Fibroblast of lung (primary cell): Measurements from ENCODE around the gene EXOC2. TPM values are rescaled to one million over a fixed set of nuclear protein-coding genes. Genes with fewer than 3 reads are reported as not detected.

ENCODE experiments used
- DNase-seq, 2 donors: peaks; one replicate each; pipeline versions ENCODE4 v3.0.0 to v3.0.0-alpha.2; 2010; ENCODE audit warnings: low read depth in 2 of 2
- H2AFZ ChIP-seq: 2 replicates; pipeline ENCODE4 v1.5.1; 2012; ENCODE audit warnings: low read length, control low read depth, inconsistent platforms
- H3K27ac ChIP-seq: 2 replicates; pipeline ENCODE4 v1.5.1; 2011; ENCODE audit warnings: low read length, control low read depth; ENCODE audit not compliant: insufficient read depth
- H3K27me3 ChIP-seq: 2 replicates; pipeline ENCODE4 v1.5.1; 2011; ENCODE audit warnings: mild to moderate bottlenecking, low read length; ENCODE audit not compliant: control insufficient read depth, insufficient read depth
- H3K36me3 ChIP-seq: 2 replicates; pipeline ENCODE4 v1.5.1; 2011; ENCODE audit warnings: low read length; ENCODE audit not compliant: control insufficient read depth, insufficient read depth
- H3K4me1 ChIP-seq: 2 replicates; pipeline ENCODE4 v1.5.1; 2011; ENCODE audit warnings: low read length; ENCODE audit not compliant: control insufficient read depth, insufficient read depth; ENCODE audit errors: extremely low read depth
- H3K4me2 ChIP-seq: 2 replicates; pipeline ENCODE4 v1.5.1; 2011; ENCODE audit warnings: low read length, control low read depth; ENCODE audit not compliant: insufficient read depth; ENCODE audit errors: extremely low read depth
- H3K4me3 ChIP-seq, 4 experiments: fragments of 200-600 bp in 1 of 4; sonication (generic) in 1 of 4; replicated peaks in 1 of 4; 2 replicates each; pipeline ENCODE4 v1.5.1; 2011 to 2016; ENCODE audit warnings: low read length in 4 of 4, low read depth in 3 of 4, mild to moderate bottlenecking in 3 of 4, control low read depth in 2 of 4, inconsistent platforms in 1 of 4, mixed read lengths in 1 of 4; ENCODE audit not compliant: insufficient read depth in 1 of 4; ENCODE audit errors: control extremely low read depth in 1 of 4
- H3K79me2 ChIP-seq: 2 replicates; pipeline ENCODE4 v1.5.1; 2012; ENCODE audit warnings: mild to moderate bottlenecking, low read length, inconsistent platforms; ENCODE audit not compliant: control insufficient read depth, insufficient read depth
- H3K9ac ChIP-seq: 2 replicates; pipeline ENCODE4 v1.5.1; 2011; ENCODE audit warnings: mild to moderate bottlenecking, low read length, control low read depth; ENCODE audit not compliant: insufficient read depth
- H3K9me3 ChIP-seq: 2 replicates; pipeline ENCODE4 v1.5.1; 2012; ENCODE audit warnings: low read depth, low read length; ENCODE audit not compliant: control insufficient read depth, insufficient read depth
- H4K20me1 ChIP-seq: 2 replicates; pipeline ENCODE4 v1.5.1; 2011; ENCODE audit warnings: low read length; ENCODE audit not compliant: control insufficient read depth, insufficient read depth; ENCODE audit errors: extremely low read depth
- EZH2 ChIP-seq: IDR thresholded peaks from 2 replicates; pipeline ENCODE4 v1.5.1; 2012; ENCODE audit warnings: low read length, control low read depth, mild to moderate bottlenecking; ENCODE audit errors: missing control alignments
- polyA plus RNA-seq, 2 donors: library from polyadenylated mRNA; depleted of rRNA in 1 of 2; stranded (reverse) in 1 of 2; unstranded in 1 of 2; fragments of >200 nt; gene quantifications; 2 replicates each; pipeline ENCODE4 v1.2.1, GENCODE V29; 2011 to 2012; ENCODE audit warnings: missing spikeins in 1 of 2
- total RNA-seq: library from RNA; depleted of rRNA; stranded (reverse); fragments of >200 nt; gene quantifications from 2 replicates; pipeline ENCODE4 v1.2.1, GENCODE V29; 2014
- TF ChIP-seq, protein P1 (sequence below), 2 donors: IDR thresholded peaks in 1 of 2; conservative IDR thresholded peaks in 1 of 2; 1 replicate in 1 of 2; 2 replicates in 1 of 2; pipeline ENCODE4 v1.5.1; 2011 to 2012; ENCODE audit warnings: low read length in 2 of 2, control low read depth in 1 of 2, inconsistent platforms in 1 of 2, low read depth in 1 of 2, mild to moderate bottlenecking in 1 of 2

The EXOC2 gene
- total and polyA plus RNA-seq, 2 donors (not counting 1 experiment from before 2014, with no cell fraction given): 19.7 to 42.3 TPM

DNA sequence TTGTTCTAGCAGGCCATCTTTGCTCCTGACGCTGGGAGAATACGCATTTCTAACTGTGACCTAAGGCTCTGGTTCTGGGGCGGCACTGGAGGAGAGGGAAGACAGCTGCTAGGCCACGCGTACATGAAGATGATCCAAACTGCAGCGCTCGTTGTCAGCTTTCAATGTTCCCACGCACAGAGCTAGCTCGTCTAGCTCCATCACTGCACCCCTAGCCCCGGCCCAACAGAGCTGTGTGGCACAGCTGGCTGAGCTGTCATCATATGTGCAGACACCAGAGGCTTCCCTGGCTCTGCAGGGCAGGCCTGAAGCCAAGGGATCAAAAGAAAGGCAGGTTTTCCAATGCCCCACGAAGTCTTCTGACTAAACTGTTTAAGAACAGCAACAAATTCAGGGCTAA lies 176.7 kb downstream of the EXOC2 start:
- no peak for DNase-seq
- Histone ChIP-seq H3K27me3 (no peaks in the 10 kb centered on the region), H3K27ac (no peak overlapping the region), H3K9me3 (no peaks in the 10 kb centered on the region), H3K4me1 (no peaks in the 10 kb centered on the region), H4K20me1 (no peaks in the 10 kb centered on the region), H3K9ac (no peak overlapping the region), H3K36me3 (no peaks in the 10 kb centered on the region), H3K4me3 (no peak overlapping the region), H2AFZ (no peak overlapping the region), H3K79me2 (no peaks in the 10 kb centered on the region), H3K4me2 (no peak overlapping the region)
- no peak for TF ChIP-seq EZH2
- TF ChIP-seq, protein P1, sequence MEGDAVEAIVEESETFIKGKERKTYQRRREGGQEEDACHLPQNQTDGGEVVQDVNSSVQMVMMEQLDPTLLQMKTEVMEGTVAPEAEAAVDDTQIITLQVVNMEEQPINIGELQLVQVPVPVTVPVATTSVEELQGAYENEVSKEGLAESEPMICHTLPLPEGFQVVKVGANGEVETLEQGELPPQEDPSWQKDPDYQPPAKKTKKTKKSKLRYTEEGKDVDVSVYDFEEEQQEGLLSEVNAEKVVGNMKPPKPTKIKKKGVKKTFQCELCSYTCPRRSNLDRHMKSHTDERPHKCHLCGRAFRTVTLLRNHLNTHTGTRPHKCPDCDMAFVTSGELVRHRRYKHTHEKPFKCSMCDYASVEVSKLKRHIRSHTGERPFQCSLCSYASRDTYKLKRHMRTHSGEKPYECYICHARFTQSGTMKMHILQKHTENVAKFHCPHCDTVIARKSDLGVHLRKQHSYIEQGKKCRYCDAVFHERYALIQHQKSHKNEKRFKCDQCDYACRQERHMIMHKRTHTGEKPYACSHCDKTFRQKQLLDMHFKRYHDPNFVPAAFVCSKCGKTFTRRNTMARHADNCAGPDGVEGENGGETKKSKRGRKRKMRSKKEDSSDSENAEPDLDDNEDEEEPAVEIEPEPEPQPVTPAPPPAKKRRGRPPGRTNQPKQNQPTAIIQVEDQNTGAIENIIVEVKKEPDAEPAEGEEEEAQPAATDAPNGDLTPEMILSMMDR (conservative IDR thresholded peaks at IDR 0.05 in 1 of 2, IDR thresholded peaks at IDR 0.05 in 1 of 2; ENCODE audit: low read depth in 1 of 2, low read length in 2 of 2): no peak

DNA sequence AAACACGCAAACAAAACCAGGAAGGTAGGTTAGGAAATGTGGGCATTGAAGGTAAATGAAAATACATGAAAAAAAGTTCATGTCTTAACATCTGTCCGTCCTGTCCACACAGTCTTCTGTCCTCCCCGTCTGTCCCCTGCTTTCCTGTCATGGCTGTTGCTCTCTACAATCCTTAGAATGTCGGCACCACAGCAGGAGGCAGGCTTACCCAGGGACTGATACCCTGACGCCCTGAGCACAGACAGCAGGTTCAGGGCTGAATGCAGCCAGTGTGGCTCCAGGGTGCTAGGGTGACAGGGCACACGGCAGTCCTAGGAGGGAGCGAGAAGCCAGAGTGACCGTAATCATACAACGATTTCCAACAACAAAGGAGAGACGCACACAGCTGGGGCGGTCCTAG lies 177.7 kb downstream of the EXOC2 start:
- H3K27ac ChIP-seq: no peak overlapping the region
- H3K9ac ChIP-seq: no peak overlapping the region
- no peaks in the 10 kb centered on the region for H4K20me1 ChIP-seq
- H3K27me3 ChIP-seq: no peaks in the 10 kb centered on the region
- no peaks in the 10 kb centered on the region for H3K4me1 ChIP-seq
- H3K79me2 ChIP-seq: no peaks in the 10 kb centered on the region
- H3K4me2 ChIP-seq: no peak overlapping the region
- no peak for DNase-seq
- H3K4me3 ChIP-seq: no peak overlapping the region
- H3K9me3 ChIP-seq: no peaks in the 10 kb centered on the region
- no peak overlapping the region for H2AFZ ChIP-seq
- TF ChIP-seq, protein P1 (conservative IDR thresholded peaks at IDR 0.05 in 1 of 2, IDR thresholded peaks at IDR 0.05 in 1 of 2; ENCODE audit: low read depth in 1 of 2, low read length in 2 of 2): no peak
- TF ChIP-seq EZH2: no peak
- H3K36me3 ChIP-seq: no peaks in the 10 kb centered on the region

DNA sequence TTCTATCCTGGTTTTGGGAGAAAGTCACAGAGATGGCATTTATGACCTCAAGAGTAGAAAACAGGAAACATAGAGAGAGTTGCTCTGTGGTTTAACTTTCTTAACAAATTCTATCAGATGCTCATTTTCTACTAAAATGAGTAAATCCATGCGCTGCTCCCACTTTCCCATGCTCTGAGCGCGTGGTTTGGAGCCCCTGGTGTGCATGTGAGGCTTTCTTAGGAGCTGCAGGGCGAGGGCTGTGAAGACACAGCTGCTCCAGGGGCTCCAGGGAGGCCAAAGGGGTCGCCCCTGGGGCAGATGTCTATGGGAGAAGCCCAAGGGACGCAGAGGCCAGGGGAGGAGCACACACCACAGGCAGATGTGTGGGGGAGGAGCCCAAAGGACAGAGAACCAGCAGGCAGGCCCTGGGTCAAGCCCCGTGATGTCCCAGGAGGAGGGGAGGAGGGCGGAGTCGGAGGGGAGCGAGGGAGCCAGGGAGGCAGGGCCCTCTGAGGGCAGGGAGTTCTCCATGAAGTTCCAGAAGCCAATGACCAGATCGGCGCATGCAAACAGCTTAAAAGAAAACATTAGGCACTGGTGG lies 178.5 kb downstream of the EXOC2 start:
- no peaks in the 10 kb centered on the region for H3K79me2 ChIP-seq
- no peak for TF ChIP-seq EZH2
- TF ChIP-seq, protein P1 (conservative IDR thresholded peaks at IDR 0.05 in 1 of 2, IDR thresholded peaks at IDR 0.05 in 1 of 2; ENCODE audit: low read depth in 1 of 2, low read length in 2 of 2): no peak
- H3K4me1 ChIP-seq: no peaks in the 10 kb centered on the region
- H3K9me3 ChIP-seq: no peaks in the 10 kb centered on the region
- no peak for DNase-seq
- H3K9ac ChIP-seq: no peak overlapping the region
- no peaks in the 10 kb centered on the region for H4K20me1 ChIP-seq
- H2AFZ ChIP-seq: no peak overlapping the region
- H3K27me3 ChIP-seq: no peaks in the 10 kb centered on the region
- no peaks in the 10 kb centered on the region for H3K36me3 ChIP-seq
- no peak overlapping the region for H3K4me3 ChIP-seq
- no peak overlapping the region for H3K27ac ChIP-seq
- no peak overlapping the region for H3K4me2 ChIP-seq
